Prostate gland (tissue), 2 donors: Measurements from ENCODE around the gene LTC4S. TPM values are rescaled to one million over a fixed set of nuclear protein-coding genes. Genes with fewer than 3 reads are reported as not detected.
"Not testable (repeated sequence)": the region's sequence is repeated elsewhere in the genome, so short reads cannot be mapped to it uniquely, and the experiment has no call there.

Experiments
- DNase-seq: peaks from one replicate; pipeline ENCODE4 v3.0.0-alpha.2; 2019; ENCODE audit warnings: low spot score
- H3K27ac ChIP-seq, 2 donors: fragments of 200-600 bp; sonication (generic); 2 replicates each; pipeline ENCODE4 v1.5.1; 2017 to 2019
- H3K27me3 ChIP-seq: fragments of 200-600 bp; sonication (generic); replicated peaks from 2 replicates; pipeline ENCODE4 v1.5.1; 2019; ENCODE audit not compliant: insufficient read depth
- H3K36me3 ChIP-seq, 2 donors: fragments of 200-600 bp; sonication (generic); 1 replicate in 1 of 2; 2 replicates in 1 of 2; pipeline versions ENCODE4 v1.5.1 to v1.8.1; 2017 to 2019
- H3K4me1 ChIP-seq: fragments of 200-600 bp; sonication (generic); replicated peaks from 2 replicates; pipeline ENCODE4 v1.5.1; 2019
- H3K4me3 ChIP-seq, 2 donors: fragments of 200-600 bp; sonication (generic); 2 replicates each; pipeline ENCODE4 v1.5.1; 2017 to 2019
- H3K9me3 ChIP-seq: fragments of 200-600 bp; sonication (generic); 2 replicates; pipeline ENCODE4 v1.5.1; 2017
- POLR2A ChIP-seq: fragments of 450-650 bp; IDR thresholded peaks from one replicate; pipeline ENCODE4 v1.6.1; 2016; ENCODE audit warnings: antibody characterized with exemption, mild to moderate bottlenecking
- POLR2AphosphoS5 ChIP-seq: sonication (generic); formaldehyde crosslinking; IDR thresholded peaks from one replicate; pipeline ENCODE4 v1.6.1; 2017; ENCODE audit warnings: antibody characterized with exemption
- WGBS: methylation state at CpG from one replicate; pipeline ENCODE4 v1.1.5; 2018; 5-methylcytosine and 5-hydroxymethylcytosine counted together
- intact Hi-C: fragments of 100-400 bp; cut with DNase I; formaldehyde crosslinking; loops from one replicate; pipeline ENCODE4 v1.14.2; 2022
- total RNA-seq, 2 donors: library from RNA; depleted of rRNA; stranded (reverse); fragments of >200 nt; gene quantifications; one replicate each; pipeline ENCODE4 v1.1.0, GENCODE V29; 2016
- TF ChIP-seq, protein P1 (sequence below), 4 experiments: fragments of 200-600 bp in 2 of 4; fragments of 450-650 bp in 2 of 4; sonication (generic) in 2 of 4; IDR thresholded peaks; 1 replicate in 3 of 4; 2 replicates in 1 of 4; pipeline ENCODE4 v1.5.1; 2016 to 2019; ENCODE audit warnings: antibody characterized with exemption in 4 of 4, mild to moderate bottlenecking in 2 of 4, moderate library complexity in 2 of 4

Gene LTC4S
- total RNA-seq, 2 donors from 2014 or later: 7.8 to 8.2 TPM

DNA sequence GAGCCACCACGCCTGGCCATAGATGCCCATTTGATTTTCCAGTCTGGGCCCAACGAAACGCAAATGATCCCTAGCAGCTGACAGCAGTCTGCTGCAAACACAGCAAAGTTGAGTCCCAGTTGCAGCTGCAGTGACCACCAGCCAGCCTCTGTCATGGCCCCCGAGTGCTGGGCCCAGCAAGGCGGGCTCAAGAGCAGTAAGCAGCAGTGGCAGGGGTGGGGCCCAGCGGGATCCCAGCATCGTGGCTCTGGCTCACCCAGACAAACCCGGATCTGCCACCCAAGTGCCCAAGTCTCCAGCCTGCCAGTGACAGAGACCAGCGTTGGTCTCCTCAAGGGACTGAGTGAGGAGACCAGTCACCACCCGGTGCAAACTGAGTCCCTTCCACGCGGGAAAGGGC is 6.9 kb upstream of the LTC4S start:
- WGBS: 74% methylated on average over 12 of the region's 12 CpGs

DNA sequence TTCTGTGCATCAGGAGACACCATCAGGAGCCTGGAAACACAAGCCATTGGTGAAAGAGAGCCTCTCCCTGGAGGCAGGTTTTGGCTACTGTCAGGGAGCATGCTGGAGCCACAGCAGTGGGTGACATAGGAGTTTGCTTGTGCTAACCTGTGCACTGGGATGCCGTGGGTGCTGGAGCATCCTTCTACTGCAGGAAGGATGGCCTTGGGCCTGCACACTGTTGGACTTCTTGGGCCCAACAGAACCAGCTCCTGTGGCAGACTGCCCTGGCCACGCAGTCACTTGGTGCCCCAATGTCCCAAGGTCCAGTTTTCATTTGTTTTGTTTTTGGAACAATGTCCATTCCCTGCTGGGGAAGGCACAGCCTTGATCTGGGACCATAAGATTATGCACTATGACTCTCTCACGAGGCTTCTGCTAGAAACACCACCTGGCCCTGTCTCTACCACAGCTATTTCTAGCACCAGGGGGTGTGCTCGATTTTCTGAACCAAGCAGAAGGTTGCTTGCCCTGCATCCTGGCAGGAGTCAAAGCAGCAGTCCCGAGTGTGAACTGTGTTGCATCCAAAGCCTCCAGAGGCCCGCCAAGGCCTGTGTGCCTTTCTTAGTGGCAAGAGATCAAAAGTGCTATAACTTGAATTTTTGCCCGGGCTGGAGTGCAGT is 5.5 kb upstream of the LTC4S start:
- H3K9me3 ChIP-seq: no peaks in the 10 kb centered on the region
- H3K36me3 ChIP-seq: no peaks in the 10 kb centered on the region
- H3K27me3 ChIP-seq: no peaks in the 10 kb centered on the region
- H3K4me3 ChIP-seq: no peak overlapping the region
- no peak overlapping the region for H3K27ac ChIP-seq
- DNase-seq: no peak
- TF ChIP-seq POLR2AphosphoS5 (no peak), POLR2A (no peak)
- TF ChIP-seq, protein P1, sequence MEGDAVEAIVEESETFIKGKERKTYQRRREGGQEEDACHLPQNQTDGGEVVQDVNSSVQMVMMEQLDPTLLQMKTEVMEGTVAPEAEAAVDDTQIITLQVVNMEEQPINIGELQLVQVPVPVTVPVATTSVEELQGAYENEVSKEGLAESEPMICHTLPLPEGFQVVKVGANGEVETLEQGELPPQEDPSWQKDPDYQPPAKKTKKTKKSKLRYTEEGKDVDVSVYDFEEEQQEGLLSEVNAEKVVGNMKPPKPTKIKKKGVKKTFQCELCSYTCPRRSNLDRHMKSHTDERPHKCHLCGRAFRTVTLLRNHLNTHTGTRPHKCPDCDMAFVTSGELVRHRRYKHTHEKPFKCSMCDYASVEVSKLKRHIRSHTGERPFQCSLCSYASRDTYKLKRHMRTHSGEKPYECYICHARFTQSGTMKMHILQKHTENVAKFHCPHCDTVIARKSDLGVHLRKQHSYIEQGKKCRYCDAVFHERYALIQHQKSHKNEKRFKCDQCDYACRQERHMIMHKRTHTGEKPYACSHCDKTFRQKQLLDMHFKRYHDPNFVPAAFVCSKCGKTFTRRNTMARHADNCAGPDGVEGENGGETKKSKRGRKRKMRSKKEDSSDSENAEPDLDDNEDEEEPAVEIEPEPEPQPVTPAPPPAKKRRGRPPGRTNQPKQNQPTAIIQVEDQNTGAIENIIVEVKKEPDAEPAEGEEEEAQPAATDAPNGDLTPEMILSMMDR (IDR thresholded peaks at IDR 0.05): no peak
- intact Hi-C loops: no loop called here
- WGBS: 95% methylated on average over 7 of the region's 7 CpGs
- no peaks in the 10 kb centered on the region for H3K4me1 ChIP-seq

More for the DNA sequence above, 6.9 kb upstream of the LTC4S start:
- Histone ChIP-seq H3K27me3 (no peaks in the 10 kb centered on the region), H3K4me1 (no peaks in the 10 kb centered on the region), H3K9me3 (no peaks in the 10 kb centered on the region), H3K4me3 (no peak overlapping the region), H3K36me3 (no peaks in the 10 kb centered on the region), H3K27ac (no peak overlapping the region)
- DNase-seq: no peak
- intact Hi-C loops: no loop called here
- TF ChIP-seq POLR2AphosphoS5: no peak
- TF ChIP-seq, protein P1 (IDR thresholded peaks at IDR 0.05): no peak
- no peak for TF ChIP-seq POLR2A

DNA sequence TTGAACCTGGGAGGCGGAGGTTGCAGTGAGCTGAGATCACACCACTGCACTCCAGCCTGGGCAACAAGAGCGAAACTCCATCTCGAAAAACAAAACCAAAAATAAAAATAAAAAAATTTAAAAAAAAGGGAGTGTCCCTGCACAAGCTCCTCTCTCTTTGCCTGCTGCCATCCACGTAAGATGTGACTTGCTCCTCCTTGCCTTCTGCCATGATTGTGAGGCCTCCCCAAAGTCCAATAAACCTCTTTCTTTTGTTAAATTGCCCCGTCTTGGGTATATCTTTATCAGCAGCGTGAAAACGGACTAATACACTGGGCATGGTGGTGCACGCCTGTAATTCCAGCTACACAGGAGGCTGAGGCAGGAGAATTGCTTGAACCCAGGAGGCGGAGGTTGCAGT is 4.5 kb upstream of the LTC4S start:
- H3K27me3 ChIP-seq, intact Hi-C loops, H3K4me3 ChIP-seq, DNase-seq, H3K9me3 ChIP-seq, H3K4me1 ChIP-seq, H3K27ac ChIP-seq, H3K36me3 ChIP-seq: not testable (repeated sequence)
- 97% methylated on average over 9 of the region's 9 CpGs for WGBS

DNA sequence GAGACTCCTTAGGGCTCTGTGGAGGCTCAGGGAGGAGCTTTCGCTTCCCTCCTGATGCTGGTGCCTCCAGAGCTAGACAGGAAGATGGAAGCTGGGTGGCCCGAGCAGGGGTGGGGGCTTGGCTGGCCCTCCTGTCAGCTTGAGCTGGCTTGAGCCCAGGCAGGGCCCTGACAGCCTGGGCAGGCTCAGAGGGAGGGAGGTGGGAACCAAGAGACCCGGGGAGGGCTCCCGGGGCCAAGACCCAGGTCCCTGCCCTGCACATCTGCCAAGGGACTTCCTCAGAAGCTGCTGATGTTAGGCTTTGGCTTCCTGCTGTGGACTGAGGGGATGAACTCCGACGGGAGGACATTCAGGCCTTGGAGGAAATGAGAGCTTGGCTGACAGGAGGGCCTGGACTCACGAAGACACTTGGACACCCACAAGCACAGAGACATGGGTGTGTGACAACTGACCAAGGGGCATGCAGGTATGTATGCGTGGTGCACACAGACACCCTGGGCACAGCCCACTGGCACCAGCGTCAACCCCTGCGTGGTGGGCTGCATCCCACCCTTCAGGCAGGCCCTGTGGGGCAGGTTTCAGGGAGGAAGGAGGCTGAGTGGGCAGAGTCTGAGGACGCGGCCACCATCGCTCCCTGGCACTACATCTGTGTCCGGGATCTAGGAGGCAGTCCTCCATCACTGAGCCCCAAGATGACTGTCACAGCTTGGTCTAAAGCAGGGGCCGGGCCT is 1.7 kb upstream of the LTC4S start:
- Histone ChIP-seq H3K27ac (no peak overlapping the region), H3K36me3 (no peaks in the 10 kb centered on the region), H3K27me3 (no peaks in the 10 kb centered on the region), H3K4me1 (peaks cover 12% of the 10 kb centered on the region), H3K9me3 (no peaks in the 10 kb centered on the region), H3K4me3 (no peak overlapping the region)
- DNase-seq: no peak
- no peak for TF ChIP-seq POLR2AphosphoS5
- TF ChIP-seq POLR2A: no peak
- TF ChIP-seq, protein P1 (IDR thresholded peaks at IDR 0.05): no peak
- intact Hi-C loops: loop anchor here (1.0 kb wide), 1 partner anchor 16 kb away; no protein-coding TSS in a partner anchor
- 63% methylated on average over 15 of the region's 15 CpGs for WGBS

DNA sequence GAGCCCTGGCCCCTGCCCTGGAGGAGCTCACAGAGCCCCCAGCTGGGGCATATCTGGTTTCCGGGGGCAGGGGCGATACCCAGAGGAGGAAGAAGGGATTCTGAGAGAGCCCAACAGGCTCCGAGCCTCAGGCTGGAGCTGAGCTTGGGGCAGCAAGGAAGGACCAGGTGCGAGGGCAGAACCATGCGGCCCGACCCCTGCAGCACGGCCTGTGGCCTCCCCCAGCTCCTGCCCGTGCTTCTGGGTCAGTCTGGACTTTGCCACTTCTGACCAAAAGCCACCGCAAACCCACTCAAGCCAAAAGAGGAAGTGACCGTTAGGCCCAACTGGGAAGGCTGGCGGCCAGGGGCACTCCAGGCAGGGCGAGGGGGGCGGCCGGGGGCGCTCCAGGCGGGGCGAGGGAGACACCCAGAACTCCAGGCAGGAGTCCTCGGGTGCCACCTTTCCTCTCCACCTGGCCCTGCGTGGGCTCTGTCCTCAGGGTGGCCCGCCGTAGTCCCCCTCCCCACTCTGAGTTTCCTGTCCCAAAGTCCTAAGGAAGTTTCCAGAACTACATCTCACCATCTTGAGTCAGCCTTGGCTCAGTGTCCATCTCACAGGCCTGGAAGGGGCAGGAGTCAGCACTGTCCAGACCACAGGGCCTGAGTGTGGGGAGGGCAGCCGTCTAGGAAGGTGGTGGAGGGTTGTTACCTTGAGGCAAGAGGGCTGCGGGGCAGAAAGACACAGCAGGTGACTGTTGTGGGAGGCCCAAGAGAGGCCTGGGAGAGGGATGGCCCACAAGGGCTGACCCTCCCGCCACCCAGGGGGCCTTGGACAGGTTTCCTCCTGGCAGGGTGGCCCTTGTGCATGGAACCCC is 946 bp upstream of the LTC4S start:
- H3K9me3 ChIP-seq: no peaks in the 10 kb centered on the region
- 80% methylated on average over 24 of the region's 24 CpGs for WGBS
- intact Hi-C loops: loop anchor here (1.0 kb wide), 1 partner anchor 17 kb away; no protein-coding TSS in a partner anchor
- TF ChIP-seq POLR2A: no peak
- TF ChIP-seq POLR2AphosphoS5: no peak
- TF ChIP-seq, protein P1 (IDR thresholded peaks at IDR 0.05): no peak
- peaks cover 12% of the 10 kb centered on the region for H3K4me1 ChIP-seq
- H3K36me3 ChIP-seq: peaks cover 0 to under 1% of the 10 kb centered on the region in 2 donors
- no peaks in the 10 kb centered on the region for H3K27me3 ChIP-seq
- peak overlapping the region; percentile 20 to 39 for H3K27ac ChIP-seq
- H3K4me3 ChIP-seq: no peak overlapping the region
- no peak for DNase-seq
